Liver (tissue), 9 donors: ENCODE data around the gene CBFA2T3. TPM values are rescaled to one million over a fixed set of nuclear protein-coding genes. Genes with fewer than 3 reads are reported as not detected.

Source experiments
- DNase-seq: peaks from one replicate; pipeline ENCODE4 v3.0.0-alpha.2; 2017; ENCODE audit warnings: low spot score
- H3K27ac ChIP-seq, 2 donors: one replicate each; pipeline ENCODE4 v1.7.0; 2013; ENCODE audit warnings: inconsistent platforms in 2 of 2, low read length in 2 of 2, control low read depth in 1 of 2, low read depth in 1 of 2, mild to moderate bottlenecking in 1 of 2
- H3K27me3 ChIP-seq, 4 donors: one replicate each; pipeline versions ENCODE4 v1.6.1 to v1.7.0; 2013; ENCODE audit warnings: low read length in 3 of 4, inconsistent platforms in 1 of 4, mild to moderate bottlenecking in 1 of 4, moderate library complexity in 1 of 4; ENCODE audit not compliant: control insufficient read depth in 4 of 4, insufficient read depth in 4 of 4
- H3K36me3 ChIP-seq, 4 donors: one replicate each; pipeline versions ENCODE4 v1.6.1 to v1.7.0; 2013; ENCODE audit warnings: low read length in 3 of 4, mild to moderate bottlenecking in 3 of 4, low read depth in 1 of 4, moderate library complexity in 1 of 4; ENCODE audit not compliant: control insufficient read depth in 4 of 4, insufficient read depth in 3 of 4
- H3K4me1 ChIP-seq, 4 donors: one replicate each; pipeline versions ENCODE4 v1.6.1 to v1.7.0; 2013; ENCODE audit warnings: low read length in 3 of 4, mild to moderate bottlenecking in 3 of 4, moderate library complexity in 1 of 4; ENCODE audit not compliant: control insufficient read depth in 4 of 4, insufficient read depth in 4 of 4
- H3K4me3 ChIP-seq, 3 donors: one replicate each; pipeline versions ENCODE4 v1.6.1 to v1.7.0; 2013; ENCODE audit warnings: low read length in 3 of 3, control low read depth in 1 of 3, low read depth in 1 of 3, mild to moderate bottlenecking in 1 of 3
- H3K9ac ChIP-seq, 2 donors: one replicate each; pipeline ENCODE4 v1.7.0; 2013; ENCODE audit warnings: low read length in 2 of 2, mild to moderate bottlenecking in 2 of 2, moderate library complexity in 2 of 2, control low read depth in 1 of 2, low read depth in 1 of 2
- H3K9me3 ChIP-seq, 4 donors: one replicate each; pipeline versions ENCODE4 v1.6.1 to v1.7.0; 2013; ENCODE audit warnings: low read length in 3 of 4; ENCODE audit not compliant: control insufficient read depth in 4 of 4
- EGR1 ChIP-seq, 2 donors: IDR thresholded peaks; 2 replicates each; pipeline ENCODE4 v1.6.1; 2016 to 2018; ENCODE audit warnings: antibody characterized with exemption in 2 of 2, low read depth in 2 of 2
- FOXA1 ChIP-seq: IDR thresholded peaks from 2 replicates; pipeline ENCODE4 v1.6.1; 2016; ENCODE audit warnings: antibody characterized with exemption
- FOXA2 ChIP-seq: IDR thresholded peaks from 2 replicates; pipeline ENCODE4 v1.6.1; 2016; ENCODE audit warnings: antibody characterized with exemption
- GABPA ChIP-seq, 2 donors: IDR thresholded peaks in 1 of 2; conservative IDR thresholded peaks in 1 of 2; 2 replicates each; pipeline ENCODE4 v1.6.1; 2016; ENCODE audit warnings: antibody characterized with exemption in 2 of 2, mild to moderate bottlenecking in 1 of 2, moderate library complexity in 1 of 2
- HNF4A ChIP-seq, 2 donors: conservative IDR thresholded peaks; 2 replicates each; pipeline ENCODE4 v1.6.1; 2016; ENCODE audit warnings: antibody characterized with exemption in 2 of 2, mild to moderate bottlenecking in 2 of 2
- HNF4G ChIP-seq: IDR thresholded peaks from 2 replicates; pipeline ENCODE4 v1.6.1; 2016; ENCODE audit warnings: antibody characterized with exemption
- JUND ChIP-seq, 2 donors: IDR thresholded peaks; 2 replicates each; pipeline ENCODE4 v1.6.1; 2016; ENCODE audit warnings: antibody characterized with exemption in 2 of 2
- NR2F2 ChIP-seq: IDR thresholded peaks from 2 replicates; pipeline ENCODE4 v1.6.1; 2016; ENCODE audit warnings: antibody characterized with exemption
- RAD21 ChIP-seq, 2 donors: IDR thresholded peaks; 2 replicates each; pipeline ENCODE4 v1.6.1; 2016; ENCODE audit warnings: antibody characterized with exemption in 2 of 2, mild to moderate bottlenecking in 2 of 2
- RXRA ChIP-seq, 2 donors: IDR thresholded peaks; 2 replicates each; pipeline ENCODE4 v1.6.1; 2017 to 2018; ENCODE audit warnings: antibody characterized with exemption in 2 of 2, mild to moderate bottlenecking in 1 of 2
- SP1 ChIP-seq: IDR thresholded peaks from 2 replicates; pipeline ENCODE4 v1.6.1; 2018; ENCODE audit warnings: antibody characterized with exemption, mild to moderate bottlenecking
- TAF1 ChIP-seq: conservative IDR thresholded peaks from 2 replicates; pipeline ENCODE4 v1.6.1; 2016; ENCODE audit warnings: antibody characterized with exemption, mild to moderate bottlenecking
- YY1 ChIP-seq: IDR thresholded peaks from 2 replicates; pipeline ENCODE4 v1.6.1; 2016; ENCODE audit warnings: antibody characterized with exemption, mild to moderate bottlenecking
- WGBS: extraction: QIAGEN DNeasy Blood & Tissue Kit; methylation state at CpG from one replicate; pipeline ENCODE4 v1.1.7; 2013; 5-methylcytosine and 5-hydroxymethylcytosine counted together
- polyA plus RNA-seq, 2 donors: library from polyadenylated mRNA; stranded (reverse) in 1 of 2; unstranded in 1 of 2; fragments of 200-250 nt in 1 of 2; fragments of >200 nt in 1 of 2; fragmentation: Nextera tagmentation in 1 of 2; extraction: Ambion mirVana in 1 of 2; gene quantifications; one replicate each; pipeline versions ENCODE4 v1.2.1 to v1.2.3, GENCODE V29; 2013 to 2015
- total RNA-seq, 2 donors: library from RNA; depleted of rRNA; stranded (reverse); fragments of >200 nt; gene quantifications; one replicate each; pipeline ENCODE4 v1.2.3, GENCODE V29; 2014
- TF ChIP-seq, protein P1 (sequence below): fragments of 150-350 bp; IDR thresholded peaks from 2 replicates; pipeline ENCODE4 v1.5.1; 2017; ENCODE audit warnings: improper control_type of control experiment, low read depth, low read length; ENCODE audit not compliant: missing input control
- TF ChIP-seq, protein P2 (sequence below): IDR thresholded peaks from 2 replicates; pipeline ENCODE4 v1.6.1; 2016; ENCODE audit warnings: antibody characterized with exemption
- TF ChIP-seq, protein P3 (sequence below): IDR thresholded peaks from 2 replicates; pipeline ENCODE4 v1.6.1; 2016; ENCODE audit warnings: antibody characterized with exemption
- TF ChIP-seq, protein P4 (sequence below): IDR thresholded peaks from 2 replicates; pipeline ENCODE4 v1.6.1; 2016; ENCODE audit warnings: antibody characterized with exemption, mild to moderate bottlenecking
- TF ChIP-seq, protein P5 (sequence below): IDR thresholded peaks from 2 replicates; pipeline ENCODE4 v1.6.1; 2016; ENCODE audit warnings: antibody characterized with exemption
- donor health status: healthy.
- donor health status: healthy.
- donor health status: healthy.
- donor health status: healthy.
- donor health status: healthy.

Gene CBFA2T3
- total and polyA plus RNA-seq, 4 donors = 1.4 to 4.5 (median 3.1) TPM

DNA sequence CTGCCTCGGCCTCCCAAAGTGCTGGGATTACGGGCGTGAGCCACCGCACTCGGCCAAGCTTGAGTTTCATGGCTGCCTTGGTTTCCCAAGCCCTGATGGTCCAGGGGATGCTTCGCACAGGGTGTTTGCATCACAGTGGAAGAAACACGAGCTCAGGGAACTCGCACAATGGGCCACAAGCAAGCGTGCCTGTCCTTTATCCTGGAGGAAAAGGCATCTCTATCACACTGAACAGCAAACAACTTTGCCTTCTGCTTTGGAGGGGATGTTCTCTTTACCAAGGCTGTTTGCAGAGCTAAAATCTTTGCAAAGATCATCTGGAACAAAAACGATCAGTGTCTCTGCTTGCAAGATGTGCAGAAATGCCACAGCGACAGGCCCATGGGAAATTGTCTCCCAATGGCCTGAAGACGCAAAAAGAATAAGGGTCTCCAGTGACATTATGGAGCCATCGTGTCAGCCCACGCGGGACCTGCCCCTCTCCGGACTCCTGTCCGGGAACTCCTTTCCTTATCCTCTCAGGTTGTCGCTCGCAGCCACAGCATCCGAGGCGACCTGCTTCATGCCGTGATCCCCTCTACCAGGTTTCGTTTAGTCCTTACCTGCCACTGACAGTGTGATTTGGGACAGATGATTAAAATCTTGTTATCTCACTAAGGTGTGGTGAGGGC lies 44.1 kb upstream of the CBFA2T3 start:
- no peak overlapping the region for H3K4me3 ChIP-seq
- WGBS = 83% methylated on average over 23 of the region's 23 CpGs
- H3K9ac ChIP-seq = no peak overlapping the region
- no peaks in the 10 kb centered on the region for H3K4me1 ChIP-seq
- H3K9me3 ChIP-seq = peaks cover 0 to under 1% (median 0%) of the 10 kb centered on the region in 4 donors
- H3K27ac ChIP-seq = no peak overlapping the region
- no peaks in the 10 kb centered on the region for H3K36me3 ChIP-seq
- TF ChIP-seq GABPA (IDR thresholded peaks at IDR 0.05 in 1 of 2, conservative IDR thresholded peaks at IDR 0.05 in 1 of 2) = no peak
- no peak for TF ChIP-seq YY1
- TF ChIP-seq JUND (IDR thresholded peaks at IDR 0.05) = no peak
- no peak for TF ChIP-seq FOXA2
- no peak for TF ChIP-seq RXRA (IDR thresholded peaks at IDR 0.05)
- TF ChIP-seq, protein P1, sequence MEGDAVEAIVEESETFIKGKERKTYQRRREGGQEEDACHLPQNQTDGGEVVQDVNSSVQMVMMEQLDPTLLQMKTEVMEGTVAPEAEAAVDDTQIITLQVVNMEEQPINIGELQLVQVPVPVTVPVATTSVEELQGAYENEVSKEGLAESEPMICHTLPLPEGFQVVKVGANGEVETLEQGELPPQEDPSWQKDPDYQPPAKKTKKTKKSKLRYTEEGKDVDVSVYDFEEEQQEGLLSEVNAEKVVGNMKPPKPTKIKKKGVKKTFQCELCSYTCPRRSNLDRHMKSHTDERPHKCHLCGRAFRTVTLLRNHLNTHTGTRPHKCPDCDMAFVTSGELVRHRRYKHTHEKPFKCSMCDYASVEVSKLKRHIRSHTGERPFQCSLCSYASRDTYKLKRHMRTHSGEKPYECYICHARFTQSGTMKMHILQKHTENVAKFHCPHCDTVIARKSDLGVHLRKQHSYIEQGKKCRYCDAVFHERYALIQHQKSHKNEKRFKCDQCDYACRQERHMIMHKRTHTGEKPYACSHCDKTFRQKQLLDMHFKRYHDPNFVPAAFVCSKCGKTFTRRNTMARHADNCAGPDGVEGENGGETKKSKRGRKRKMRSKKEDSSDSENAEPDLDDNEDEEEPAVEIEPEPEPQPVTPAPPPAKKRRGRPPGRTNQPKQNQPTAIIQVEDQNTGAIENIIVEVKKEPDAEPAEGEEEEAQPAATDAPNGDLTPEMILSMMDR = no peak
- TF ChIP-seq, protein P2, sequence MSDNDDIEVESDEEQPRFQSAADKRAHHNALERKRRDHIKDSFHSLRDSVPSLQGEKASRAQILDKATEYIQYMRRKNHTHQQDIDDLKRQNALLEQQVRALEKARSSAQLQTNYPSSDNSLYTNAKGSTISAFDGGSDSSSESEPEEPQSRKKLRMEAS = no peak
- TF ChIP-seq, protein P3, sequence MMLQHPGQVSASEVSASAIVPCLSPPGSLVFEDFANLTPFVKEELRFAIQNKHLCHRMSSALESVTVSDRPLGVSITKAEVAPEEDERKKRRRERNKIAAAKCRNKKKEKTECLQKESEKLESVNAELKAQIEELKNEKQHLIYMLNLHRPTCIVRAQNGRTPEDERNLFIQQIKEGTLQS = no peak
- no peak for TF ChIP-seq SP1
- TF ChIP-seq FOXA1 = no peak
- no peak for TF ChIP-seq TAF1
- no peak for TF ChIP-seq RAD21 (IDR thresholded peaks at IDR 0.05)
- TF ChIP-seq NR2F2 = no peak
- DNase-seq = no peak
- peaks cover 0 to 4% (median 0%) of the 10 kb centered on the region in 4 donors for H3K27me3 ChIP-seq

DNA sequence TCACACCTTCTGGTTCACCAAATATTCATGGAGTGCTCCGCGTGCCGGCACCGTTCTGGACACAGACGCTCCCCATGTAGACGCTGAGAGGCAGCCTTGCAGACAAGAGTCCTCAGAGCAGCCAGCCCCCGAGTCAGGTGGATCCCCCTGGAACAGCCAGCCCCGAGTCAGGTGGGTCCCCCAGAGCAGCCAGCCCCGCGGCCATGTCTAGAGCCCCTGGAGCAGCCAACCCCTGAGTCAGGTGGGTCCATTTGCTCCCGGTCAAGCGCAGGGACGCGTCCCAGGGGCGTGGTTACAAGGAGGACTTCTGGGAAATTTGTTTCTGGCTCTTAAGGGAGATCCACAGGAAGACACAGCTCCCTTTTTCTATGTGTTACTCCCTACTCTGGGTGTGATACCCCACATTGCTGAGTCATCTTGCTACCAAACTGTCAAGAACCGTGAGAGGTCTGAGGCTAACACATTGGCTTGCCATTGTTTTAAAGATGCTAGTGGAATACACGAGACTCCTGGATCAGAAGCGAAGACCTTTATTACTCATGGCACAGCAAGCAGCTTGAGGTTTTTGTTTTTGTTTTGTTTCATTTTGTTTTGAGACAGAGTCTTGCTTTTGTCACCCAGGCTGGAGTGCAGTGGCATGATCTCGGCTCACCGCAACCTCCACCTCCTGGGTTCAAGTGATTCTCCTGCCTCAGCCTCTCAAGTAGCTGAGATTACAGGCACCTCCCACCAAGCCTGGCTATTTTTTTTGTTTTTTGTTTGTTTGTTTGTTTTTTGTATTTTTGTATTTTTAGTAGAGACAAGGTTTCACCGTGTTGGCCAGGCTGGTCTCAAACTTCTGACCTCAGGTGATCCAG lies 43.3 kb upstream of the CBFA2T3 start:
- H3K27me3 ChIP-seq = peaks cover 0 to 4% (median 0%) of the 10 kb centered on the region in 4 donors
- no peak overlapping the region for H3K9ac ChIP-seq
- no peaks in the 10 kb centered on the region for H3K36me3 ChIP-seq
- no peak for TF ChIP-seq RAD21 (IDR thresholded peaks at IDR 0.05)
- TF ChIP-seq, protein P4, sequence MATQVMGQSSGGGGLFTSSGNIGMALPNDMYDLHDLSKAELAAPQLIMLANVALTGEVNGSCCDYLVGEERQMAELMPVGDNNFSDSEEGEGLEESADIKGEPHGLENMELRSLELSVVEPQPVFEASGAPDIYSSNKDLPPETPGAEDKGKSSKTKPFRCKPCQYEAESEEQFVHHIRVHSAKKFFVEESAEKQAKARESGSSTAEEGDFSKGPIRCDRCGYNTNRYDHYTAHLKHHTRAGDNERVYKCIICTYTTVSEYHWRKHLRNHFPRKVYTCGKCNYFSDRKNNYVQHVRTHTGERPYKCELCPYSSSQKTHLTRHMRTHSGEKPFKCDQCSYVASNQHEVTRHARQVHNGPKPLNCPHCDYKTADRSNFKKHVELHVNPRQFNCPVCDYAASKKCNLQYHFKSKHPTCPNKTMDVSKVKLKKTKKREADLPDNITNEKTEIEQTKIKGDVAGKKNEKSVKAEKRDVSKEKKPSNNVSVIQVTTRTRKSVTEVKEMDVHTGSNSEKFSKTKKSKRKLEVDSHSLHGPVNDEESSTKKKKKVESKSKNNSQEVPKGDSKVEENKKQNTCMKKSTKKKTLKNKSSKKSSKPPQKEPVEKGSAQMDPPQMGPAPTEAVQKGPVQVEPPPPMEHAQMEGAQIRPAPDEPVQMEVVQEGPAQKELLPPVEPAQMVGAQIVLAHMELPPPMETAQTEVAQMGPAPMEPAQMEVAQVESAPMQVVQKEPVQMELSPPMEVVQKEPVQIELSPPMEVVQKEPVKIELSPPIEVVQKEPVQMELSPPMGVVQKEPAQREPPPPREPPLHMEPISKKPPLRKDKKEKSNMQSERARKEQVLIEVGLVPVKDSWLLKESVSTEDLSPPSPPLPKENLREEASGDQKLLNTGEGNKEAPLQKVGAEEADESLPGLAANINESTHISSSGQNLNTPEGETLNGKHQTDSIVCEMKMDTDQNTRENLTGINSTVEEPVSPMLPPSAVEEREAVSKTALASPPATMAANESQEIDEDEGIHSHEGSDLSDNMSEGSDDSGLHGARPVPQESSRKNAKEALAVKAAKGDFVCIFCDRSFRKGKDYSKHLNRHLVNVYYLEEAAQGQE = no peak
- TF ChIP-seq YY1 = no peak
- TF ChIP-seq, protein P2 = no peak
- no peak for TF ChIP-seq JUND (IDR thresholded peaks at IDR 0.05)
- TF ChIP-seq, protein P1 = no peak
- no peak for TF ChIP-seq FOXA2
- no peak for TF ChIP-seq RXRA (IDR thresholded peaks at IDR 0.05)
- TF ChIP-seq, protein P3 = no peak
- TF ChIP-seq HNF4A (conservative IDR thresholded peaks at IDR 0.05) = no peak
- TF ChIP-seq SP1 = no peak
- TF ChIP-seq GABPA (IDR thresholded peaks at IDR 0.05 in 1 of 2, conservative IDR thresholded peaks at IDR 0.05 in 1 of 2) = no peak
- TF ChIP-seq FOXA1 = no peak
- no peak for TF ChIP-seq EGR1 (IDR thresholded peaks at IDR 0.05; ENCODE audit: low read depth in 2 of 2)
- no peak for TF ChIP-seq TAF1
- no peak for TF ChIP-seq HNF4G
- TF ChIP-seq, protein P5, sequence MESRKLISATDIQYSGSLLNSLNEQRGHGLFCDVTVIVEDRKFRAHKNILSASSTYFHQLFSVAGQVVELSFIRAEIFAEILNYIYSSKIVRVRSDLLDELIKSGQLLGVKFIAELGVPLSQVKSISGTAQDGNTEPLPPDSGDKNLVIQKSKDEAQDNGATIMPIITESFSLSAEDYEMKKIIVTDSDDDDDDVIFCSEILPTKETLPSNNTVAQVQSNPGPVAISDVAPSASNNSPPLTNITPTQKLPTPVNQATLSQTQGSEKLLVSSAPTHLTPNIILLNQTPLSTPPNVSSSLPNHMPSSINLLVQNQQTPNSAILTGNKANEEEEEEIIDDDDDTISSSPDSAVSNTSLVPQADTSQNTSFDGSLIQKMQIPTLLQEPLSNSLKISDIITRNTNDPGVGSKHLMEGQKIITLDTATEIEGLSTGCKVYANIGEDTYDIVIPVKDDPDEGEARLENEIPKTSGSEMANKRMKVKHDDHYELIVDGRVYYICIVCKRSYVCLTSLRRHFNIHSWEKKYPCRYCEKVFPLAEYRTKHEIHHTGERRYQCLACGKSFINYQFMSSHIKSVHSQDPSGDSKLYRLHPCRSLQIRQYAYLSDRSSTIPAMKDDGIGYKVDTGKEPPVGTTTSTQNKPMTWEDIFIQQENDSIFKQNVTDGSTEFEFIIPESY = no peak
- no peak for DNase-seq
- H3K27ac ChIP-seq = no peak overlapping the region
- no peaks in the 10 kb centered on the region for H3K9me3 ChIP-seq
- no peaks in the 10 kb centered on the region for H3K4me1 ChIP-seq
- WGBS = 74% methylated on average over 21 of the region's 21 CpGs
- no peak overlapping the region for H3K4me3 ChIP-seq
